GM23338 (cell line): ENCODE measurements around the gene SIRT1.

Experiments
- EZH2 ChIP-seq: fragments of 200-600 bp; sonication (generic); IDR thresholded peaks from one replicate; pipeline ENCODE4 v1.8.0; 2017; ENCODE audit warnings: antibody characterized with exemption, mild to moderate bottlenecking, low read depth; ENCODE audit not compliant: unreplicated experiment
- EZH2phosphoT487 ChIP-seq: fragments of 200-600 bp; sonication (generic); IDR thresholded peaks from one replicate; pipeline ENCODE4 v1.8.1; 2018; ENCODE audit warnings: antibody characterized with exemption; ENCODE audit not compliant: unreplicated experiment
- TF ChIP-seq, protein P1 (sequence below), 2 experiments: fragments of 200-600 bp in 1 of 2; sonication (generic) in 1 of 2; conservative IDR thresholded peaks; 2 replicates each; pipeline versions ENCODE4 v1.5.1 to v1.6.1; 2016 to 2017; ENCODE audit warnings: antibody characterized with exemption in 2 of 2, low read depth in 2 of 2, mild to moderate bottlenecking in 2 of 2, moderate library complexity in 1 of 2
- TF ChIP-seq, protein P2 (sequence below): fragments of 250-450 bp; sonication (Bioruptor Pico); IDR thresholded peaks from 2 replicates; pipeline ENCODE4 v1.5.0; 2020; ENCODE audit warnings: mild to moderate bottlenecking, moderate library complexity

DNA sequence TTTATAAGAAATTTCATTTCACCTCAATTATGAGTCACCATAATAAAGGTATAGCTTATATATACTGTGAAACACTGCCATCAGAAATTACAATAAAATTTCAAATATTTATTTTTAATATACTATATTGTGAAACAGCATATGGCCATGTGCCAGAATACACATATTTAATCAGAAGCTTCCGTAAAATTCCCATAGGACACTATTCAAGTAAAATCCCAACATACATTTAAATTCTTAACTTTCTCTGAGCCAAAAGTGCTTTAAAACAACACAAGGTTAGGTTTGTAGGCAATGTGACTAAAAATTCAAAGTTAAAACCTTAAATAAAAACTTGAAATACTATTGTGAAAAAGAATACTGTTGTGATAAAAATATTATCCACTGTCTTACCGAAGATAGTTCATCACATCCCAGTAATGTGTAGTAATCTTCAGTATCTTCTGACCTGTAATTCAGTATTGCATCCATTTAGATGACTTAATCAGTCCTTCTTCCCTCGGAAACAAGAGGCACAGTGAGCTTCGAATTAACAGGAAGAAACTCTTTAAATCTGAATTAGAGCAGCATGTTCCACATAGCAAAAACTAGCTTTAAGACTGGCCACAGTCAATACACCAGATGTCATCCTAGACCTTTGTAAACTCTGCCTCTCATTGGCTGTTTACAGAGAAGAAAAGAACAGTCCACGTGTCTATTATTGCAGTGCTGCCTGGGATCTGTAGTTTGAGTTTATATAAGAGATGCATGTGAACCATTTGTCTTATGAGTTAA, 46.7 kb upstream of the SIRT1 start, which contains the start of gene DNAJC12:
- TF ChIP-seq, protein P1, sequence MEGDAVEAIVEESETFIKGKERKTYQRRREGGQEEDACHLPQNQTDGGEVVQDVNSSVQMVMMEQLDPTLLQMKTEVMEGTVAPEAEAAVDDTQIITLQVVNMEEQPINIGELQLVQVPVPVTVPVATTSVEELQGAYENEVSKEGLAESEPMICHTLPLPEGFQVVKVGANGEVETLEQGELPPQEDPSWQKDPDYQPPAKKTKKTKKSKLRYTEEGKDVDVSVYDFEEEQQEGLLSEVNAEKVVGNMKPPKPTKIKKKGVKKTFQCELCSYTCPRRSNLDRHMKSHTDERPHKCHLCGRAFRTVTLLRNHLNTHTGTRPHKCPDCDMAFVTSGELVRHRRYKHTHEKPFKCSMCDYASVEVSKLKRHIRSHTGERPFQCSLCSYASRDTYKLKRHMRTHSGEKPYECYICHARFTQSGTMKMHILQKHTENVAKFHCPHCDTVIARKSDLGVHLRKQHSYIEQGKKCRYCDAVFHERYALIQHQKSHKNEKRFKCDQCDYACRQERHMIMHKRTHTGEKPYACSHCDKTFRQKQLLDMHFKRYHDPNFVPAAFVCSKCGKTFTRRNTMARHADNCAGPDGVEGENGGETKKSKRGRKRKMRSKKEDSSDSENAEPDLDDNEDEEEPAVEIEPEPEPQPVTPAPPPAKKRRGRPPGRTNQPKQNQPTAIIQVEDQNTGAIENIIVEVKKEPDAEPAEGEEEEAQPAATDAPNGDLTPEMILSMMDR (conservative IDR thresholded peaks at IDR 0.05; ENCODE audit: low read depth in 2 of 2): no peak; a peak in 1 of 4 replicates
- TF ChIP-seq EZH2phosphoT487 (no peak), EZH2 (no peak)
- TF ChIP-seq, protein P2, sequence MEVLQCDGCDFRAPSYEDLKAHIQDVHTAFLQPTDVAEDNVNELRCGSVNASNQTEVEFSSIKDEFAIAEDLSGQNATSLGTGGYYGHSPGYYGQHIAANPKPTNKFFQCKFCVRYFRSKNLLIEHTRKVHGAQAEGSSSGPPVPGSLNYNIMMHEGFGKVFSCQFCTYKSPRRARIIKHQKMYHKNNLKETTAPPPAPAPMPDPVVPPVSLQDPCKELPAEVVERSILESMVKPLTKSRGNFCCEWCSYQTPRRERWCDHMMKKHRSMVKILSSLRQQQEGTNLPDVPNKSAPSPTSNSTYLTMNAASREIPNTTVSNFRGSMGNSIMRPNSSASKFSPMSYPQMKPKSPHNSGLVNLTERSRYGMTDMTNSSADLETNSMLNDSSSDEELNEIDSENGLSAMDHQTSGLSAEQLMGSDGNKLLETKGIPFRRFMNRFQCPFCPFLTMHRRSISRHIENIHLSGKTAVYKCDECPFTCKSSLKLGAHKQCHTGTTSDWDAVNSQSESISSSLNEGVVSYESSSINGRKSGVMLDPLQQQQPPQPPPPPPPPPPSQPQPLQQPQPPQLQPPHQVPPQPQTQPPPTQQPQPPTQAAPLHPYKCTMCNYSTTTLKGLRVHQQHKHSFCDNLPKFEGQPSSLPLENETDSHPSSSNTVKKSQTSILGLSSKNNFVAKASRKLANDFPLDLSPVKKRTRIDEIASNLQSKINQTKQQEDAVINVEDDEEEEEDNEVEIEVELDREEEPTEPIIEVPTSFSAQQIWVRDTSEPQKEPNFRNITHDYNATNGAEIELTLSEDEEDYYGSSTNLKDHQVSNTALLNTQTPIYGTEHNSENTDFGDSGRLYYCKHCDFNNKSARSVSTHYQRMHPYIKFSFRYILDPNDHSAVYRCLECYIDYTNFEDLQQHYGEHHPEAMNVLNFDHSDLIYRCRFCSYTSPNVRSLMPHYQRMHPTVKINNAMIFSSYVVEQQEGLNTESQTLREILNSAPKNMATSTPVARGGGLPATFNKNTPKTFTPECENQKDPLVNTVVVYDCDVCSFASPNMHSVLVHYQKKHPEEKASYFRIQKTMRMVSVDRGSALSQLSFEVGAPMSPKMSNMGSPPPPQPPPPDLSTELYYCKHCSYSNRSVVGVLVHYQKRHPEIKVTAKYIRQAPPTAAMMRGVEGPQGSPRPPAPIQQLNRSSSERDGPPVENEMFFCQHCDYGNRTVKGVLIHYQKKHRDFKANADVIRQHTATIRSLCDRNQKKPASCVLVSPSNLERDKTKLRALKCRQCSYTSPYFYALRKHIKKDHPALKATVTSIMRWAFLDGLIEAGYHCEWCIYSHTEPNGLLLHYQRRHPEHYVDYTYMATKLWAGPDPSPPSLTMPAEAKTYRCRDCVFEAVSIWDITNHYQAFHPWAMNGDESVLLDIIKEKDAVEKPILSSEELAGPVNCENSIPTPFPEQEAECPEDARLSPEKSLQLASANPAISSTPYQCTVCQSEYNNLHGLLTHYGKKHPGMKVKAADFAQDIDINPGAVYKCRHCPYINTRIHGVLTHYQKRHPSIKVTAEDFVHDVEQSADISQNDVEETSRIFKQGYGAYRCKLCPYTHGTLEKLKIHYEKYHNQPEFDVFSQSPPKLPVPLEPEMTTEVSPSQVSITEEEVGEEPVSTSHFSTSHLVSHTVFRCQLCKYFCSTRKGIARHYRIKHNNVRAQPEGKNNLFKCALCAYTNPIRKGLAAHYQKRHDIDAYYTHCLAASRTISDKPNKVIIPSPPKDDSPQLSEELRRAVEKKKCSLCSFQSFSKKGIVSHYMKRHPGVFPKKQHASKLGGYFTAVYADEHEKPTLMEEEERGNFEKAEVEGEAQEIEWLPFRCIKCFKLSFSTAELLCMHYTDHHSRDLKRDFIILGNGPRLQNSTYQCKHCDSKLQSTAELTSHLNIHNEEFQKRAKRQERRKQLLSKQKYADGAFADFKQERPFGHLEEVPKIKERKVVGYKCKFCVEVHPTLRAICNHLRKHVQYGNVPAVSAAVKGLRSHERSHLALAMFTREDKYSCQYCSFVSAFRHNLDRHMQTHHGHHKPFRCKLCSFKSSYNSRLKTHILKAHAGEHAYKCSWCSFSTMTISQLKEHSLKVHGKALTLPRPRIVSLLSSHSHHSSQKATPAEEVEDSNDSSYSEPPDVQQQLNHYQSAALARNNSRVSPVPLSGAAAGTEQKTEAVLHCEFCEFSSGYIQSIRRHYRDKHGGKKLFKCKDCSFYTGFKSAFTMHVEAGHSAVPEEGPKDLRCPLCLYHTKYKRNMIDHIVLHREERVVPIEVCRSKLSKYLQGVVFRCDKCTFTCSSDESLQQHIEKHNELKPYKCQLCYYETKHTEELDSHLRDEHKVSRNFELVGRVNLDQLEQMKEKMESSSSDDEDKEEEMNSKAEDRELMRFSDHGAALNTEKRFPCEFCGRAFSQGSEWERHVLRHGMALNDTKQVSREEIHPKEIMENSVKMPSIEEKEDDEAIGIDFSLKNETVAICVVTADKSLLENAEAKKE (CRISPR knock-in tag): no peak
